A549 (cell line): ENCODE measurements around the gene SIK3.
A peak's percentile ranks its signal among the peaks of the same experiment; 100 is the strongest.

ENCODE experiments used
- BHLHE40 ChIP-seq: IDR thresholded peaks from 2 replicates; pipeline ENCODE4 v1.6.1; 2012; ENCODE audit warnings: low read depth, low read length, inconsistent platforms
- CHD4 ChIP-seq: fragments of 200-600 bp; sonication (generic); IDR thresholded peaks from 2 replicates; pipeline ENCODE4 v1.6.1; 2016; ENCODE audit warnings: antibody characterized with exemption, mild to moderate bottlenecking, borderline replicate concordance
- CTCF ChIP-seq: fragments of >200 bp; sonication (Bioruptor Twin); formaldehyde crosslinking; IDR thresholded peaks from 3 replicates; pipeline ENCODE4 v1.5.1; 2016
- EP300 ChIP-seq, 2 experiments: fragments of >200 bp; sonication (Bioruptor Twin); formaldehyde crosslinking; IDR thresholded peaks; 2 replicates in 1 of 2; 3 replicates in 1 of 2; pipeline ENCODE4 v1.6.1; 2016 to 2017
- HOXA7 ChIP-seq: fragments of 250-450 bp; sonication (Bioruptor Pico); IDR thresholded peaks from 2 replicates; pipeline ENCODE4 v1.5.0; 2020; ENCODE audit warnings: mild to moderate bottlenecking, moderate library complexity
- HOXB5 ChIP-seq: fragments of 250-450 bp; sonication (Bioruptor Pico); IDR thresholded peaks from 2 replicates; pipeline ENCODE4 v1.5.0; 2020; ENCODE audit warnings: mild to moderate bottlenecking, moderate library complexity
- MAFK ChIP-seq: fragments of 450-650 bp; IDR thresholded peaks from 2 replicates; pipeline ENCODE4 v1.6.1; 2014; ENCODE audit not compliant: partially characterized antibody
- MAX ChIP-seq: IDR thresholded peaks from 2 replicates; pipeline ENCODE4 v1.6.1; 2012
- POLR2A ChIP-seq: IDR thresholded peaks from 2 replicates; pipeline ENCODE4 v1.6.1; 2012; ENCODE audit warnings: mild to moderate bottlenecking, low read length
- RFX5 ChIP-seq: fragments of 450-650 bp; IDR thresholded peaks from 2 replicates; pipeline ENCODE4 v1.7.1; 2014; ENCODE audit warnings: antibody characterized with exemption, mild to moderate bottlenecking, moderate library complexity
- SMC3 ChIP-seq: fragments of >200 bp; sonication (Bioruptor Twin); formaldehyde crosslinking; IDR thresholded peaks from 3 replicates; pipeline ENCODE4 v1.6.1; 2018; ENCODE audit warnings: inconsistent platforms
- USF2 ChIP-seq: fragments of 450-650 bp; IDR thresholded peaks from 2 replicates; pipeline ENCODE4 v1.6.1; 2014; ENCODE audit warnings: antibody characterized with exemption

DNA sequence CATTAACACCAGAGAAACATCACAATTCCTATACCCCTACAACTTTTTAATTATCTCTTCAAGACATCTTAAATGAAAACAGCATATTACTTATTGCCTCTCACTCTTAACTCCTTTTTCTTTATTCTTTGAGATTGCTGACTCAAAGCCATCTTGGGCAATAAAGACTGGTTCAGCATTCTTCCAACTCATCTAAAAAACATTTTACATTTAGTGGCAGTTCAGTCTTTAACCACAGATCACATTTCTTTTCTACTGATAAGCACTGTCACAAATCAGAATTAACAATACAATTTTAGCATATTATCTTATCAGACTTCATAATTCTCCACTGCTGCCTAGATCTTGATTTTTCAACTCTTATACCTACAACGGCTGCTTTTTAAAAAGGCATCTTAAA, 34.0 kb downstream of the SIK3 start:
- no peak for TF ChIP-seq POLR2A
- TF ChIP-seq MAFK: peak; percentile 33
- no peak for TF ChIP-seq CTCF
- TF ChIP-seq CHD4: no peak
- TF ChIP-seq EP300 (IDR thresholded peaks at IDR 0.05): no peak
- no peak for TF ChIP-seq MAX
- no peak for TF ChIP-seq SMC3
- no peak for TF ChIP-seq HOXA7 (CRISPR knock-in tag)
- no peak for TF ChIP-seq BHLHE40
- TF ChIP-seq RFX5: no peak
- TF ChIP-seq HOXB5 (CRISPR knock-in tag): no peak
- no peak for TF ChIP-seq USF2
